ENCODE results near the gene ATP8A2.

The ATP8A2 gene

GRCh38 chr13:25422153-25422552 is 50.4 kb downstream of the ATP8A2 start:
- Histone ChIP-seq H3K4me3 (no peak overlapping the region), H3K27ac (no peak overlapping the region)
- no peak for DNase-seq (ENCODE audit: low spot score)
- TF ChIP-seq CTCF (IDR thresholded peaks at IDR 0.05), result no peak

GRCh38 chr13:25423831-25424230 is 52.1 kb downstream of the ATP8A2 start:
- no peak overlapping the region for H3K4me3 ChIP-seq
- TF ChIP-seq CTCF (IDR thresholded peaks at IDR 0.05), result no peak
- no peak overlapping the region for H3K27ac ChIP-seq
- DNase-seq (ENCODE audit: low spot score), result no peak

- no peak for DNase-seq (ENCODE audit: low spot score)
- Histone ChIP-seq H3K4me3 (no peak overlapping the region), H3K27ac (no peak overlapping the region)
- no peak for TF ChIP-seq CTCF (IDR thresholded peaks at IDR 0.05)
Measured at GRCh38 chr13:25429466-25429865, 57.7 kb downstream of the ATP8A2 start.

- DNase-seq (ENCODE audit: low spot score), result no peak
- Histone ChIP-seq H3K4me3 (no peak overlapping the region), H3K27ac (no peak overlapping the region)
- no peak for TF ChIP-seq CTCF (IDR thresholded peaks at IDR 0.05)
Measured at GRCh38 chr13:25432691-25433090, 60.9 kb downstream of the ATP8A2 start.

GRCh38 chr13:25440061-25440460 is 68.3 kb downstream of the ATP8A2 start:
- H3K27ac ChIP-seq, result no peak overlapping the region
- TF ChIP-seq CTCF (IDR thresholded peaks at IDR 0.05), result no peak
- no peak overlapping the region for H3K4me3 ChIP-seq
- DNase-seq (ENCODE audit: low spot score), result no peak

- no peak overlapping the region for H3K27ac ChIP-seq
Measured at GRCh38 chr13:25446261-25446660, 74.5 kb downstream of the ATP8A2 start.

GRCh38 chr13:25447396-25447795 is 75.6 kb downstream of the ATP8A2 start:
- no peak for TF ChIP-seq CTCF (IDR thresholded peaks at IDR 0.05)
- no peak for DNase-seq (ENCODE audit: low spot score)
- H3K4me3 ChIP-seq, result no peak overlapping the region
- H3K27ac ChIP-seq, result no peak overlapping the region

More at GRCh38 chr13:25446261-25446660, 74.5 kb downstream of the ATP8A2 start:
- DNase-seq (ENCODE audit: low spot score), result no peak
- TF ChIP-seq CTCF (IDR thresholded peaks at IDR 0.05), result no peak
- H3K4me3 ChIP-seq, result no peak overlapping the region

All from coronary artery (tissue), 2 donors.